ENCODE results near the gene FAM221A.
"Not testable (repeated sequence)": the region's sequence is repeated elsewhere in the genome, so short reads cannot be mapped to it uniquely, and the experiment has no call there.

Gene FAM221A

GRCh38 chr7:23679898-23680413 lies at the start of gene FAM221A:
Gene FAM221A, plus strand, starts transcription at chr7:23680199. Its CDS starts 20 bp downstream, at chr7:23680219.
- peak; percentile 76 to 82 for DNase-seq

GRCh38 chr7:23633417-23633816 lies 46.6 kb upstream of the FAM221A start:
- no peak for DNase-seq

DNA sequence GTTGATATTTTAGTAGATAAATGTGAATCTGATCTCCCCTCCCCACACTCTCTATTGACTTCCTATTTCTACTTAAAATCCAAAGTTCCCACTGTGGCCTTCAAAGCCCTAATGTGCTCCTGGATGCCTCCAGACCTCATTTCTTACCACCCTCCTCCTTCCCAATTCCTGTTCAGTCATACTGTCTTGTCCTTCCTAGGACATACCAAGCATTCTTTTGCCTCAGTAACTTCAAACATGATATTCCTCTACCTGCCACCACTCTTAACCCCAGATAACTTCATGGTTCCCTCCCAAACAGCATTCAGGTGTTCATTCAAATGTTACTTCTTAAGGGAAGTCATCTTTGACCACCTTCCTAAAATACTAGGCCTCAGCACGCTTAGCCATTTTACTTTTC lies 34.2 kb upstream of the FAM221A start:
- DNase-seq, result no peak

DNA sequence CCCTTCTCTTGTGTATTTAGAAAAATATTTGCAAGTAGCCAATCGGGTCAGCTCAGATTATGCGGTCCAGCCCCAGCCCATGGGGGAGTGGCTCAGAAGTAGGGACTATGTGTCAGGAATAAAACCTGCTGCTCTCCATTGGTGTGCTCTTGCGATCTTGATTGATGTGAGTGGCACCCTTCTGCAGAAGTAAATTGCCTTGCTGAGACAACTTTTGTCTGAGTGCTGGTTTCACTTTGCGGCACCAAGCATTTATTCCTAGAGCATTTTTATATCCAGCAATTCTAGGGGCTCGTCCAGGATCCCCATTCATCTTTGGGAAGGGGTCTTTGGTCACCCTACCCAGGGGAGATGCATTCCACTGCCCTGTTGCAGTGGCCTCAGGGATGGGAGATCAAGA lies 26.1 kb upstream of the FAM221A start:
- no peak for DNase-seq

GRCh38 chr7:23654508-23654907 lies 25.5 kb upstream of the FAM221A start:
- DNase-seq, result peak in 1 of 2 donors; percentile 2

DNA sequence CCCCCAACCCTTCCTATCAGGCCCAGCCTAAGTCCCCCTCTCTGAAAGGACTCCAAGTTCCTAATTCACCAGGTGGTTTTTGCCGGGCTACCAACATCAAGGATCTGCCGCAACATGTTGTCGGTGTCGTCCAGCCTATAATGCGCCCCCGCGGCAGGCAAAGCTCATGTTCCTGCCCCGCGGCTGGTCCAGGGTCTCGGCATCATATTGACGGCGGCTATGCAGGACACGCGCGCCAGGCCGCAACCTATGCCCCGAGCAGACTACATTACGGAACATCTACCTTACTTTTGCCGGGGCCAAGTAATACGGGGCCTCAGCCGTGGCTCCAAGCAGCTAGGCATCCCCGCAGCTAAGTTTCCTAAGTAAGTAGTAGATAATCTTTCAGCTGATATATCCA lies 24.6 kb upstream of the FAM221A start:
- DNase-seq, result no peak

- no peak for DNase-seq
Measured at GRCh38 chr7:23658831-23659427, 21.1 kb upstream of the FAM221A start.

GRCh38 chr7:23661385-23661784 lies 18.6 kb upstream of the FAM221A start:
- no peak for DNase-seq

- no peak for DNase-seq
Measured at GRCh38 chr7:23662124-23662983, 17.6 kb upstream of the FAM221A start.

- no peak for DNase-seq
Measured at GRCh38 chr7:23662984-23663313, 17.1 kb upstream of the FAM221A start.

DNA sequence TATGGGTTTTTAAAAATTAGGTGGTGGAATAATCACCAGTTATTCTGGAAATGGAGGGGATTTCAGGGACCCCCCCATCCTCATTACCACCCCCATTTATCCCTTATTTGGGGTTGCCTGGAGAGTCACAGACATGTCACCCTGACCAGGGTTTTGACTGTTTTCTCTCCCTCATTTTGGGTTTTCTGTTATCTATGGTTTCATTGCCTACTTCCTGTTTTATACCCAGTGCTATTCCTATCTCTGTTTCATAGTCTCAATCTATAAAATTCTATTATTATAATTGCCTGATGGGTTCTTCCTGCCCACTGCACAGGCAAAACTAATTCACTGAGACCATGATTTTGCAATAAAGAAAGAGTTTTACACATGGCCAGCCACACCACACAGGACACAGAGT lies 15.9 kb upstream of the FAM221A start:
- no peak for DNase-seq

GRCh38 chr7:23672033-23672432 lies 8.0 kb upstream of the FAM221A start:
- DNase-seq, result no peak

DNA sequence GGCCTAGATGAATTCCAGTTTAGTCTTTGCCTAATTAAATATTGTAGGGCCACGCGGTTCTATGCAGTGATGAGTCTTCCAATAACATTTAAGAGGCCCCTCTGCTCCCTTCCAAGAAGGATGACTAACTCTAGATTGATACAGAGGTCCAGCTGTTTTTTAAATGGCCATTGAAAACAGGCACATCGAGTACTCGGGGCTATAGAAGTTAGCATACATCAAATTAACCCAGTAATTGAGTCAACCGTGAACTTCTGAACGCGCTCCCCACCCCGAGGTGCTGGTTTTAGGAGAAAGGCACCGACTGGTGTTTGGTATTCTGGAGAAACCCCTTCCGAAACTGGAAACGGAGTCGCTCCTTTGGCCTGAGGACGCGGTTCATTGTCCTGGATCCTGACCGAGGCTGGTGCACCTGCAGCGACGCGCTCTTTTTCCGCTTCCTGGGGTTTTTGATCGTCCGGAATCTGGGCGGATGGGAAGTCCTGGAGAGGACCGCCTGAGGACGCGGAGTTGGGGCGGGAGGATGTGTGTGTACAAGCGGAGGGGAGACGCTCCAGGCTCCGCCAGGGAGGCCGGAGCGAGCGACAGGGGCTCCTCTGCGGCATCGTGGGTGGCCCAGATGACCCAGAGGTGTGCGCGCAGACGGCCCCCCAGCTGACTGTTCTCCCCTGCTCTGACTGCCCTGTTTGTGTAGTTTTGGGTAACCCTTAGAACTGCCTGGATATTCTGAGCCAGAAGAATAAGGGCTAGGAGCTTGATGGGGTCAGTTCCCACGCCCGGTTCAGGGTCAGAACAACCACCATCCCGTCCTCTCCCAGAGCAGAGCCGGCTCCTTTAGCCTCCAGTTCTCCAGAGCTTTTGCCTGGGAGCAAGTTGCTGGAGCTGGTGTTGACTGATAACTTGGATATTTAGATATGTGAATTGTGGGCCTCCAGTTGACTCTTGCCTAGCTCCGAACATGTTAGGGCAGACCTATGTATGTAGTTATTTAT lies 711 bp downstream of the FAM221A start:
- peak; percentile 22 to 28 for DNase-seq

- DNase-seq, result not testable (repeated sequence)
Measured at GRCh38 chr7:23684041-23684440, 4.0 kb downstream of the FAM221A start.

GRCh38 chr7:23685731-23686130 lies 5.7 kb downstream of the FAM221A start:
- no peak for DNase-seq

- DNase-seq, result no peak
Measured at GRCh38 chr7:23687011-23687410, 7.0 kb downstream of the FAM221A start.

DNA sequence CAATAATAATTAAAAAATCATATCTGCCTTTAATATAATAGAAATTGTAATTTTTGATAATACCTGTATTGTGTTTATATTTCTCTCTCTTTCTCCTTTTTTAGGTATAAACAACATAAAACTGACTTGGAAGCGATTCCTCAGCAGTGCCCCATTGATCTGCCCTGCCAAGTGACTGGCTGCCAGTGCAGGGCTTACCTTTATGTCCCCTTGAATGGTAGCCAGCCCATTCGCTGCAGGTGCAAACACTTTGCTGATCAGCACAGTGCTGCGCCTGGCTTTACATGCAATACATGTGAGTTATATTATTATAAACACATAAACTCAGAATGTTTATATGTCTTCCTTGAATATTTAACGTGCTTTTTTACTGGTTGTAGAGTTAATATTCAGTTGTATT lies 9.2 kb downstream of the FAM221A start:
- no peak for DNase-seq

- DNase-seq, result no peak
Measured at GRCh38 chr7:23691320-23691719, 11.3 kb downstream of the FAM221A start.

- no peak for DNase-seq
Measured at GRCh38 chr7:23693224-23693623, 13.2 kb downstream of the FAM221A start.

GRCh38 chr7:23696916-23697441 lies 17.0 kb downstream of the FAM221A start:
- peak; percentile 45 to 56 for DNase-seq

- DNase-seq, result no peak
Measured at GRCh38 chr7:23698822-23699221, 18.8 kb downstream of the FAM221A start.

GRCh38 chr7:23700046-23700445 lies 20.0 kb downstream of the FAM221A start:
- DNase-seq, result no peak

Data from stimulated activated CD4-positive, alpha-beta T cell treated with anti-CD3 and anti-CD28 coated beads, Interleukin-2, amount 100 ng/mL, for 48 hours (primary cell).